GM12878 (cell line): ENCODE data around the gene OR2AT4.
"Not testable (repeated sequence)": the region's sequence is repeated elsewhere in the genome, so short reads cannot be mapped to it uniquely, and the experiment has no call there.

Source experiments
- CHD1 ChIP-seq: IDR thresholded peaks from 2 replicates; pipeline ENCODE4 v1.6.1; 2012; ENCODE audit warnings: low read depth, low read length, improper control_type of control experiment
- PBX3 ChIP-seq: IDR thresholded peaks from 2 replicates; pipeline ENCODE4 v1.6.1; 2011; ENCODE audit warnings: mild to moderate bottlenecking, low read depth, low read length, moderate library complexity; ENCODE audit not compliant: insufficient replicate concordance
- TF ChIP-seq, protein P1 (sequence below), 3 experiments: IDR thresholded peaks in 2 of 3; conservative IDR thresholded peaks in 1 of 3; 2 replicates each; pipeline ENCODE4 v1.5.1; 2011; ENCODE audit warnings: low read depth in 3 of 3, low read length in 3 of 3, mild to moderate bottlenecking in 3 of 3, control low read depth in 2 of 3, moderate library complexity in 2 of 3, inconsistent platforms in 1 of 3, mixed read lengths in 1 of 3; ENCODE audit not compliant: control insufficient read depth in 2 of 3, insufficient read depth in 1 of 3; ENCODE audit errors: extremely low read depth in 1 of 3

DNA sequence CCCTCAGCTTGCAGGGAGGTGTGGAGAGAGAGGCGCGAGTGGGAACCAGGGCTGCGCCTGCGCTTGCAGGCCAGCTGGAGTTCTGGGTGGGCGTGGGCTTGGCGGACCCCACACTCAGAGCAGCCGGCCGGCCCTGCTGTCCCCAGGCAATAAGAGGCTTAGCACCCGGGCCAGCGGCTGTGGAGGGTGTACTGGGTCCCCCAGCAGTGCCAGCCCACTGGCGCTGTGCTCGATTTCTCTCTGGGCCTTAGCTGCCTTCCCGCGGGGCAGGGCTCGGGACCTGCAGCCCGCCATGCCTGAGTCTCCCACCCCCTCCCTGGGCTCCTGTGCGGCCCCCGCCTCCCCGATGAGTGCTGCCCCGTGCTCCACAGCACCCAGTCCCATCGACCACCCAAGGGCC lies 1.5 kb upstream of the OR2AT4 start:
- TF ChIP-seq, protein P1, sequence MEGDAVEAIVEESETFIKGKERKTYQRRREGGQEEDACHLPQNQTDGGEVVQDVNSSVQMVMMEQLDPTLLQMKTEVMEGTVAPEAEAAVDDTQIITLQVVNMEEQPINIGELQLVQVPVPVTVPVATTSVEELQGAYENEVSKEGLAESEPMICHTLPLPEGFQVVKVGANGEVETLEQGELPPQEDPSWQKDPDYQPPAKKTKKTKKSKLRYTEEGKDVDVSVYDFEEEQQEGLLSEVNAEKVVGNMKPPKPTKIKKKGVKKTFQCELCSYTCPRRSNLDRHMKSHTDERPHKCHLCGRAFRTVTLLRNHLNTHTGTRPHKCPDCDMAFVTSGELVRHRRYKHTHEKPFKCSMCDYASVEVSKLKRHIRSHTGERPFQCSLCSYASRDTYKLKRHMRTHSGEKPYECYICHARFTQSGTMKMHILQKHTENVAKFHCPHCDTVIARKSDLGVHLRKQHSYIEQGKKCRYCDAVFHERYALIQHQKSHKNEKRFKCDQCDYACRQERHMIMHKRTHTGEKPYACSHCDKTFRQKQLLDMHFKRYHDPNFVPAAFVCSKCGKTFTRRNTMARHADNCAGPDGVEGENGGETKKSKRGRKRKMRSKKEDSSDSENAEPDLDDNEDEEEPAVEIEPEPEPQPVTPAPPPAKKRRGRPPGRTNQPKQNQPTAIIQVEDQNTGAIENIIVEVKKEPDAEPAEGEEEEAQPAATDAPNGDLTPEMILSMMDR (IDR thresholded peaks at IDR 0.05 in 2 of 3, conservative IDR thresholded peaks at IDR 0.05 in 1 of 3; ENCODE audit: control insufficient read depth in 2 of 3, extremely low read depth in 1 of 3, insufficient read depth in 1 of 3, low read depth in 3 of 3, low read length in 3 of 3): not testable (repeated sequence)
- TF ChIP-seq PBX3, CHD1: not testable (repeated sequence)
